ENCODE results near the gene ZNF175.

ZNF175 gene

GRCh38 chr19:51570962-51571575 lies at the start of gene ZNF175:
Gene ZNF175, plus strand, starts transcription at chr19:51571283. Its CDS starts 2,047 bp downstream, at chr19:51573330.
- DNase-seq = peak; percentile 90

GRCh38 chr19:51521357-51521756 lies 49.7 kb upstream of the ZNF175 start:
- no peak for DNase-seq

- DNase-seq = no peak
Observed at GRCh38 chr19:51521781-51522180, 49.3 kb upstream of the ZNF175 start.

- no peak for DNase-seq
Observed at GRCh38 chr19:51524666-51525264, 46.3 kb upstream of the ZNF175 start.

- no peak for DNase-seq
Observed at GRCh38 chr19:51525651-51526050, 45.4 kb upstream of the ZNF175 start.

GRCh38 chr19:51529301-51529700 lies 41.8 kb upstream of the ZNF175 start:
- DNase-seq = no peak

- DNase-seq = no peak
Observed at GRCh38 chr19:51530616-51531015, 40.5 kb upstream of the ZNF175 start.

- no peak for DNase-seq
Observed at GRCh38 chr19:51531349-51532315, 39.5 kb upstream of the ZNF175 start, which contains the start of gene SIGLEC6. Gene SIGLEC6, minus strand, starts transcription at chr19:51531670. Its CDS starts 22 bp downstream, at chr19:51531648.

GRCh38 chr19:51535535-51535934 lies 35.5 kb upstream of the ZNF175 start:
- no peak for DNase-seq

- no peak for DNase-seq
Observed at GRCh38 chr19:51539821-51540366, 31.2 kb upstream of the ZNF175 start.

GRCh38 chr19:51541458-51542357 lies 29.4 kb upstream of the ZNF175 start:
- no peak for DNase-seq

- DNase-seq = no peak
Observed at GRCh38 chr19:51542699-51543098, 28.4 kb upstream of the ZNF175 start.

- no peak for DNase-seq
Observed at GRCh38 chr19:51544038-51544437, 27.0 kb upstream of the ZNF175 start.

- no peak for DNase-seq
Observed at GRCh38 chr19:51546107-51546649, 24.9 kb upstream of the ZNF175 start.

- no peak for DNase-seq
Observed at GRCh38 chr19:51546650-51547396, 24.3 kb upstream of the ZNF175 start.

GRCh38 chr19:51547397-51548212 lies 23.5 kb upstream of the ZNF175 start:
- no peak for DNase-seq

GRCh38 chr19:51548213-51548651 lies 22.9 kb upstream of the ZNF175 start:
- DNase-seq = no peak

GRCh38 chr19:51548891-51549305 lies 22.2 kb upstream of the ZNF175 start:
- DNase-seq = no peak

GRCh38 chr19:51549533-51550324 lies 21.4 kb upstream of the ZNF175 start:
- DNase-seq = no peak
